NCI-H187 (cell line): Measurements from ENCODE around the gene RCN1.

ENCODE experiments used
- DNase-seq, 2 experiments: peaks; one replicate each; lab custom pipeline; 2025; lab: John Stamatoyannopoulos, UW

The RCN1 gene

GRCh38 chr11:32153747-32154146 lies 62.9 kb downstream of the RCN1 start:
- no peak for DNase-seq

GRCh38 chr11:32154275-32154674 lies 63.4 kb downstream of the RCN1 start:
- DNase-seq, result no peak
